ENCODE data around the gene KAZN.

The KAZN gene

DNA sequence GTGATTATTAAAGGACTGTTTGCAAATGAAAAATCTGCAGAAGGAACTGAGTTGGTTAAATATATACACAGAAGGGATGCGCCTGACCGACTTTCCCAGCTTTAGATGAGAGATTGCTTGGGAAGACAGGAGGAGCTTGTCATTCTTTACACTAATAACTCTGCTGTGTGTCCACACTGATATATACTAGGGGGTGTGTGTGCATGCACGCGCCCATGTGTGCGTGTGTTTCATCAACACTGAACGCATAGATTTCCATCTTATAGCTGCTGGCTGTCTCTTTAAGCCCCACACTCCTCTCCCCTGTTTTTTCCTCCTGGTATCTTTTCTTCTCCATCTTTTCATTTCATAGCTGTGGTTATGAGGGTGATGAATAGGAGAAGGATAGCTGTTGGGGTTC, 6.9 kb upstream of the KAZN start:
- TF ChIP-seq, protein P1, sequence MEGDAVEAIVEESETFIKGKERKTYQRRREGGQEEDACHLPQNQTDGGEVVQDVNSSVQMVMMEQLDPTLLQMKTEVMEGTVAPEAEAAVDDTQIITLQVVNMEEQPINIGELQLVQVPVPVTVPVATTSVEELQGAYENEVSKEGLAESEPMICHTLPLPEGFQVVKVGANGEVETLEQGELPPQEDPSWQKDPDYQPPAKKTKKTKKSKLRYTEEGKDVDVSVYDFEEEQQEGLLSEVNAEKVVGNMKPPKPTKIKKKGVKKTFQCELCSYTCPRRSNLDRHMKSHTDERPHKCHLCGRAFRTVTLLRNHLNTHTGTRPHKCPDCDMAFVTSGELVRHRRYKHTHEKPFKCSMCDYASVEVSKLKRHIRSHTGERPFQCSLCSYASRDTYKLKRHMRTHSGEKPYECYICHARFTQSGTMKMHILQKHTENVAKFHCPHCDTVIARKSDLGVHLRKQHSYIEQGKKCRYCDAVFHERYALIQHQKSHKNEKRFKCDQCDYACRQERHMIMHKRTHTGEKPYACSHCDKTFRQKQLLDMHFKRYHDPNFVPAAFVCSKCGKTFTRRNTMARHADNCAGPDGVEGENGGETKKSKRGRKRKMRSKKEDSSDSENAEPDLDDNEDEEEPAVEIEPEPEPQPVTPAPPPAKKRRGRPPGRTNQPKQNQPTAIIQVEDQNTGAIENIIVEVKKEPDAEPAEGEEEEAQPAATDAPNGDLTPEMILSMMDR (conservative IDR thresholded peaks at IDR 0.05; ENCODE audit: low read length): no peak
- no peak for TF ChIP-seq EZH2phosphoT487 (IDR thresholded peaks at IDR 0.05; ENCODE audit: borderline replicate concordance)
- Histone ChIP-seq H3K9me3 (ENCODE audit: insufficient read depth, low read depth, low read length) (no peaks in the 10 kb centered on the region), H3F3A (ENCODE audit: low read depth) (no peaks in the 10 kb centered on the region), H3K9ac (ENCODE audit: low read depth, low read length, poor library complexity, severe bottlenecking) (no peak overlapping the region), H3K79me2 (ENCODE audit: insufficient read depth, low read length) (no peaks in the 10 kb centered on the region), H2AFZ (ENCODE audit: low read length) (no peak overlapping the region), H4K20me1 (ENCODE audit: insufficient read depth, low read length, poor library complexity, severe bottlenecking) (no peaks in the 10 kb centered on the region), H3K4me1 (ENCODE audit: insufficient read depth, low read length, poor library complexity, severe bottlenecking) (no peaks in the 10 kb centered on the region), H3K27me3 (ENCODE audit: insufficient read depth, low read length, poor library complexity, severe bottlenecking) (no peaks in the 10 kb centered on the region), H3K4me2 (ENCODE audit: low read depth, low read length, poor library complexity, severe bottlenecking) (no peak overlapping the region), H3K4me3 (ENCODE audit: low read length, poor library complexity, severe bottlenecking) (no peak overlapping the region), H3K36me3 (ENCODE audit: insufficient read depth, low read length) (no peaks in the 10 kb centered on the region), H3K9me2 (replicated peaks; ENCODE audit: low read depth, low read length) (no peaks in the 10 kb centered on the region)

- Histone ChIP-seq H3K4me3 (ENCODE audit: low read length, poor library complexity, severe bottlenecking) (no peak overlapping the region), H3K9me2 (replicated peaks; ENCODE audit: low read depth, low read length) (no peaks in the 10 kb centered on the region), H3K79me2 (ENCODE audit: insufficient read depth, low read length) (no peaks in the 10 kb centered on the region), H3K4me1 (ENCODE audit: insufficient read depth, low read length, poor library complexity, severe bottlenecking) (no peaks in the 10 kb centered on the region), H3K36me3 (ENCODE audit: insufficient read depth, low read length) (no peaks in the 10 kb centered on the region), H2AFZ (ENCODE audit: low read length) (no peak overlapping the region), H3K4me2 (ENCODE audit: low read depth, low read length, poor library complexity, severe bottlenecking) (no peak overlapping the region), H4K20me1 (ENCODE audit: insufficient read depth, low read length, poor library complexity, severe bottlenecking) (no peaks in the 10 kb centered on the region), H3K9ac (ENCODE audit: low read depth, low read length, poor library complexity, severe bottlenecking) (no peak overlapping the region), H3K9me3 (ENCODE audit: insufficient read depth, low read depth, low read length) (no peaks in the 10 kb centered on the region), H3F3A (ENCODE audit: low read depth) (no peaks in the 10 kb centered on the region), H3K27me3 (ENCODE audit: insufficient read depth, low read length, poor library complexity, severe bottlenecking) (no peaks in the 10 kb centered on the region)
- no peak for TF ChIP-seq EZH2phosphoT487 (IDR thresholded peaks at IDR 0.05; ENCODE audit: borderline replicate concordance)
- TF ChIP-seq, protein P1 (conservative IDR thresholded peaks at IDR 0.05; ENCODE audit: low read length): no peak
Measured at GRCh38 chr1:14592004-14592631, 6.4 kb upstream of the KAZN start.

GRCh38 chr1:14593302-14593701, 5.2 kb upstream of the KAZN start:
- Histone ChIP-seq H3K27me3 (ENCODE audit: insufficient read depth, low read length, poor library complexity, severe bottlenecking) (peaks cover 1% of the 10 kb centered on the region), H3K36me3 (ENCODE audit: insufficient read depth, low read length) (no peaks in the 10 kb centered on the region), H3F3A (ENCODE audit: low read depth) (no peaks in the 10 kb centered on the region), H2AFZ (ENCODE audit: low read length) (no peak overlapping the region), H3K4me3 (ENCODE audit: low read length, poor library complexity, severe bottlenecking) (no peak overlapping the region), H3K9ac (ENCODE audit: low read depth, low read length, poor library complexity, severe bottlenecking) (no peak overlapping the region), H3K9me2 (replicated peaks; ENCODE audit: low read depth, low read length) (no peaks in the 10 kb centered on the region), H3K4me1 (ENCODE audit: insufficient read depth, low read length, poor library complexity, severe bottlenecking) (no peaks in the 10 kb centered on the region), H3K9me3 (ENCODE audit: insufficient read depth, low read depth, low read length) (no peaks in the 10 kb centered on the region), H4K20me1 (ENCODE audit: insufficient read depth, low read length, poor library complexity, severe bottlenecking) (no peaks in the 10 kb centered on the region), H3K79me2 (ENCODE audit: insufficient read depth, low read length) (no peaks in the 10 kb centered on the region), H3K4me2 (ENCODE audit: low read depth, low read length, poor library complexity, severe bottlenecking) (no peak overlapping the region)
- no peak for TF ChIP-seq EZH2phosphoT487 (IDR thresholded peaks at IDR 0.05; ENCODE audit: borderline replicate concordance)
- TF ChIP-seq, protein P1 (conservative IDR thresholded peaks at IDR 0.05; ENCODE audit: low read length): no peak
